ENCODE measurements around the gene RANBP9. TPM values are rescaled to one million over a fixed set of nuclear protein-coding genes. Genes with fewer than 3 reads are reported as not detected.

RANBP9 gene
- total and polyA plus RNA-seq, 2 experiments from 2014 or later = 12.1 to 31.8 TPM

DNA sequence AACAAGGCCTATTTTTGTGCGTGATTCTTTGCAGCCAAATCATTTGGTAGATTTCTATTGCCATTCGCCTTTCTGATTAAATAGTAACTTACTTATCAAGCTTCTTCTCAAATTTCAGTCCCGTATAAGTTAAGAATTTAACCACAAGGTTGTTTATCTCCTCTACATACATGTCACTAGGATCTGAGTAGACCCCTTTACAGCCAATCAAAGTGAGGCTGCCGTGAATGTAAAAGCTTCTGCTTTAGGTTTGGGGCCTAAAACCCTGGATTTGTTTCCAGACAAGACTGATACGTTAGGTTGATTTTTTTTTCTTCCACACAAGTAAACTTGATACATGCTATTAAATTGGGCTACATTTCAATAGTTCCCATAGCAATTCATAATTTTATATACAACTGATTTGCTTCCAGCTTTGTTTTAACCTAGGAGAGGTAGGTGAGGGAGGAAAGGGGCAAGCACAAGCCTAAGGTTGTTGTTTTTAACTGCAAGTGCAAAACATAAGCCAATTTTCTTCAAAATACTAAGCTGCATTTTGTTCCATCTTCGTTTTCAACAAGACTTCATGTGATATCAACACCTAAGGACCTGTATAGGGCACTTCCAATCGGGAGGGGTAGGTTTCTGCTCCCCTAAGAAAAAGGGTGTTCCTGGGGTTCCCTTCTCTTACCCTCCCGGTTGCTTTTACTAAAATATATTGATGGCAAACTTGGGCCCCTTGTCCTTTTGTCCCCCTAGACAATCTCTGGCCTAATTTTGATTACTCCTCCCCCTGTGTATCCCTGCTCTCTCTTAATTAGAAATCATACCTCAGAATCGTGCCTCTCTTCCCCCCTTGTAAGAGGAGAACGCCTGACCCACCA, 1.7 kb downstream of the RANBP9 start:
- Histone ChIP-seq H2AFZ (no peak overlapping the region), H3K4me2 (peak overlapping the region; percentile 84), H4K20me1 (replicated peaks; ENCODE audit: insufficient read depth) (peaks cover 14% of the 10 kb centered on the region), H3K4me3 (peak overlapping the region; percentile 89), H3F3A (replicated peaks; ENCODE audit: low read depth) (no peaks in the 10 kb centered on the region), H3K36me3 (ENCODE audit: insufficient read depth) (no peaks in the 10 kb centered on the region), H3K9me2 (ENCODE audit: insufficient read depth) (no peaks in the 10 kb centered on the region), H3K27ac (ENCODE audit: low read depth) (peak overlapping the region; percentile 82), H3K27me3 (ENCODE audit: insufficient read depth) (no peaks in the 10 kb centered on the region), H3K79me2 (replicated peaks; ENCODE audit: insufficient read depth) (peaks cover 59% of the 10 kb centered on the region), H3K4me1 (ENCODE audit: insufficient read depth) (peaks cover 22% of the 10 kb centered on the region)
- Mint-ChIP-seq H3K9me3 (no peaks in the 10 kb centered on the region; the same call in 1 of the 3 replicates), H3K36me3 (ENCODE audit: low read depth) (no peaks in the 10 kb centered on the region; the same call in 1 of the 3 replicates), H3K27me3 (ENCODE audit: insufficient read depth, low read depth, poor library complexity) (no peaks in the 10 kb centered on the region), H3K4me1 (peaks cover 30% of the 10 kb centered on the region), H3K27ac (peak overlapping the region; percentile 66; the same call in 1 of the 2 replicates), H3K4me3 (peak overlapping the region; percentile 91)
- ATAC-seq (no peak), DNase-seq (ENCODE audit: low spot score) (peak; percentile 30)
- no peak for TF ChIP-seq ZNF114 (CRISPR knock-in tag; IDR thresholded peaks at IDR 0.05)
- TF ChIP-seq, protein P1, sequence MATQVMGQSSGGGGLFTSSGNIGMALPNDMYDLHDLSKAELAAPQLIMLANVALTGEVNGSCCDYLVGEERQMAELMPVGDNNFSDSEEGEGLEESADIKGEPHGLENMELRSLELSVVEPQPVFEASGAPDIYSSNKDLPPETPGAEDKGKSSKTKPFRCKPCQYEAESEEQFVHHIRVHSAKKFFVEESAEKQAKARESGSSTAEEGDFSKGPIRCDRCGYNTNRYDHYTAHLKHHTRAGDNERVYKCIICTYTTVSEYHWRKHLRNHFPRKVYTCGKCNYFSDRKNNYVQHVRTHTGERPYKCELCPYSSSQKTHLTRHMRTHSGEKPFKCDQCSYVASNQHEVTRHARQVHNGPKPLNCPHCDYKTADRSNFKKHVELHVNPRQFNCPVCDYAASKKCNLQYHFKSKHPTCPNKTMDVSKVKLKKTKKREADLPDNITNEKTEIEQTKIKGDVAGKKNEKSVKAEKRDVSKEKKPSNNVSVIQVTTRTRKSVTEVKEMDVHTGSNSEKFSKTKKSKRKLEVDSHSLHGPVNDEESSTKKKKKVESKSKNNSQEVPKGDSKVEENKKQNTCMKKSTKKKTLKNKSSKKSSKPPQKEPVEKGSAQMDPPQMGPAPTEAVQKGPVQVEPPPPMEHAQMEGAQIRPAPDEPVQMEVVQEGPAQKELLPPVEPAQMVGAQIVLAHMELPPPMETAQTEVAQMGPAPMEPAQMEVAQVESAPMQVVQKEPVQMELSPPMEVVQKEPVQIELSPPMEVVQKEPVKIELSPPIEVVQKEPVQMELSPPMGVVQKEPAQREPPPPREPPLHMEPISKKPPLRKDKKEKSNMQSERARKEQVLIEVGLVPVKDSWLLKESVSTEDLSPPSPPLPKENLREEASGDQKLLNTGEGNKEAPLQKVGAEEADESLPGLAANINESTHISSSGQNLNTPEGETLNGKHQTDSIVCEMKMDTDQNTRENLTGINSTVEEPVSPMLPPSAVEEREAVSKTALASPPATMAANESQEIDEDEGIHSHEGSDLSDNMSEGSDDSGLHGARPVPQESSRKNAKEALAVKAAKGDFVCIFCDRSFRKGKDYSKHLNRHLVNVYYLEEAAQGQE (IDR thresholded peaks at IDR 0.05; ENCODE audit: unreplicated experiment) = no peak
- TF ChIP-seq, protein P2, sequence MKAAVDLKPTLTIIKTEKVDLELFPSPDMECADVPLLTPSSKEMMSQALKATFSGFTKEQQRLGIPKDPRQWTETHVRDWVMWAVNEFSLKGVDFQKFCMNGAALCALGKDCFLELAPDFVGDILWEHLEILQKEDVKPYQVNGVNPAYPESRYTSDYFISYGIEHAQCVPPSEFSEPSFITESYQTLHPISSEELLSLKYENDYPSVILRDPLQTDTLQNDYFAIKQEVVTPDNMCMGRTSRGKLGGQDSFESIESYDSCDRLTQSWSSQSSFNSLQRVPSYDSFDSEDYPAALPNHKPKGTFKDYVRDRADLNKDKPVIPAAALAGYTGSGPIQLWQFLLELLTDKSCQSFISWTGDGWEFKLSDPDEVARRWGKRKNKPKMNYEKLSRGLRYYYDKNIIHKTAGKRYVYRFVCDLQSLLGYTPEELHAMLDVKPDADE (IDR thresholded peaks at IDR 0.05) = no peak
- TF ChIP-seq, protein P3, sequence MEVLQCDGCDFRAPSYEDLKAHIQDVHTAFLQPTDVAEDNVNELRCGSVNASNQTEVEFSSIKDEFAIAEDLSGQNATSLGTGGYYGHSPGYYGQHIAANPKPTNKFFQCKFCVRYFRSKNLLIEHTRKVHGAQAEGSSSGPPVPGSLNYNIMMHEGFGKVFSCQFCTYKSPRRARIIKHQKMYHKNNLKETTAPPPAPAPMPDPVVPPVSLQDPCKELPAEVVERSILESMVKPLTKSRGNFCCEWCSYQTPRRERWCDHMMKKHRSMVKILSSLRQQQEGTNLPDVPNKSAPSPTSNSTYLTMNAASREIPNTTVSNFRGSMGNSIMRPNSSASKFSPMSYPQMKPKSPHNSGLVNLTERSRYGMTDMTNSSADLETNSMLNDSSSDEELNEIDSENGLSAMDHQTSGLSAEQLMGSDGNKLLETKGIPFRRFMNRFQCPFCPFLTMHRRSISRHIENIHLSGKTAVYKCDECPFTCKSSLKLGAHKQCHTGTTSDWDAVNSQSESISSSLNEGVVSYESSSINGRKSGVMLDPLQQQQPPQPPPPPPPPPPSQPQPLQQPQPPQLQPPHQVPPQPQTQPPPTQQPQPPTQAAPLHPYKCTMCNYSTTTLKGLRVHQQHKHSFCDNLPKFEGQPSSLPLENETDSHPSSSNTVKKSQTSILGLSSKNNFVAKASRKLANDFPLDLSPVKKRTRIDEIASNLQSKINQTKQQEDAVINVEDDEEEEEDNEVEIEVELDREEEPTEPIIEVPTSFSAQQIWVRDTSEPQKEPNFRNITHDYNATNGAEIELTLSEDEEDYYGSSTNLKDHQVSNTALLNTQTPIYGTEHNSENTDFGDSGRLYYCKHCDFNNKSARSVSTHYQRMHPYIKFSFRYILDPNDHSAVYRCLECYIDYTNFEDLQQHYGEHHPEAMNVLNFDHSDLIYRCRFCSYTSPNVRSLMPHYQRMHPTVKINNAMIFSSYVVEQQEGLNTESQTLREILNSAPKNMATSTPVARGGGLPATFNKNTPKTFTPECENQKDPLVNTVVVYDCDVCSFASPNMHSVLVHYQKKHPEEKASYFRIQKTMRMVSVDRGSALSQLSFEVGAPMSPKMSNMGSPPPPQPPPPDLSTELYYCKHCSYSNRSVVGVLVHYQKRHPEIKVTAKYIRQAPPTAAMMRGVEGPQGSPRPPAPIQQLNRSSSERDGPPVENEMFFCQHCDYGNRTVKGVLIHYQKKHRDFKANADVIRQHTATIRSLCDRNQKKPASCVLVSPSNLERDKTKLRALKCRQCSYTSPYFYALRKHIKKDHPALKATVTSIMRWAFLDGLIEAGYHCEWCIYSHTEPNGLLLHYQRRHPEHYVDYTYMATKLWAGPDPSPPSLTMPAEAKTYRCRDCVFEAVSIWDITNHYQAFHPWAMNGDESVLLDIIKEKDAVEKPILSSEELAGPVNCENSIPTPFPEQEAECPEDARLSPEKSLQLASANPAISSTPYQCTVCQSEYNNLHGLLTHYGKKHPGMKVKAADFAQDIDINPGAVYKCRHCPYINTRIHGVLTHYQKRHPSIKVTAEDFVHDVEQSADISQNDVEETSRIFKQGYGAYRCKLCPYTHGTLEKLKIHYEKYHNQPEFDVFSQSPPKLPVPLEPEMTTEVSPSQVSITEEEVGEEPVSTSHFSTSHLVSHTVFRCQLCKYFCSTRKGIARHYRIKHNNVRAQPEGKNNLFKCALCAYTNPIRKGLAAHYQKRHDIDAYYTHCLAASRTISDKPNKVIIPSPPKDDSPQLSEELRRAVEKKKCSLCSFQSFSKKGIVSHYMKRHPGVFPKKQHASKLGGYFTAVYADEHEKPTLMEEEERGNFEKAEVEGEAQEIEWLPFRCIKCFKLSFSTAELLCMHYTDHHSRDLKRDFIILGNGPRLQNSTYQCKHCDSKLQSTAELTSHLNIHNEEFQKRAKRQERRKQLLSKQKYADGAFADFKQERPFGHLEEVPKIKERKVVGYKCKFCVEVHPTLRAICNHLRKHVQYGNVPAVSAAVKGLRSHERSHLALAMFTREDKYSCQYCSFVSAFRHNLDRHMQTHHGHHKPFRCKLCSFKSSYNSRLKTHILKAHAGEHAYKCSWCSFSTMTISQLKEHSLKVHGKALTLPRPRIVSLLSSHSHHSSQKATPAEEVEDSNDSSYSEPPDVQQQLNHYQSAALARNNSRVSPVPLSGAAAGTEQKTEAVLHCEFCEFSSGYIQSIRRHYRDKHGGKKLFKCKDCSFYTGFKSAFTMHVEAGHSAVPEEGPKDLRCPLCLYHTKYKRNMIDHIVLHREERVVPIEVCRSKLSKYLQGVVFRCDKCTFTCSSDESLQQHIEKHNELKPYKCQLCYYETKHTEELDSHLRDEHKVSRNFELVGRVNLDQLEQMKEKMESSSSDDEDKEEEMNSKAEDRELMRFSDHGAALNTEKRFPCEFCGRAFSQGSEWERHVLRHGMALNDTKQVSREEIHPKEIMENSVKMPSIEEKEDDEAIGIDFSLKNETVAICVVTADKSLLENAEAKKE (CRISPR knock-in tag; IDR thresholded peaks at IDR 0.05) = no peak
- TF ChIP-seq EZH2 (IDR thresholded peaks at IDR 0.05; ENCODE audit: low read depth, unreplicated experiment) = no peak
- TF ChIP-seq JUNB (IDR thresholded peaks at IDR 0.05; ENCODE audit: unreplicated experiment) = no peak
- TF ChIP-seq EZH2phosphoT487 (IDR thresholded peaks at IDR 0.05; ENCODE audit: unreplicated experiment) = no peak
- no peak for TF ChIP-seq NANOG (IDR thresholded peaks at IDR 0.05; ENCODE audit: borderline replicate concordance)
- TF ChIP-seq, protein P4, sequence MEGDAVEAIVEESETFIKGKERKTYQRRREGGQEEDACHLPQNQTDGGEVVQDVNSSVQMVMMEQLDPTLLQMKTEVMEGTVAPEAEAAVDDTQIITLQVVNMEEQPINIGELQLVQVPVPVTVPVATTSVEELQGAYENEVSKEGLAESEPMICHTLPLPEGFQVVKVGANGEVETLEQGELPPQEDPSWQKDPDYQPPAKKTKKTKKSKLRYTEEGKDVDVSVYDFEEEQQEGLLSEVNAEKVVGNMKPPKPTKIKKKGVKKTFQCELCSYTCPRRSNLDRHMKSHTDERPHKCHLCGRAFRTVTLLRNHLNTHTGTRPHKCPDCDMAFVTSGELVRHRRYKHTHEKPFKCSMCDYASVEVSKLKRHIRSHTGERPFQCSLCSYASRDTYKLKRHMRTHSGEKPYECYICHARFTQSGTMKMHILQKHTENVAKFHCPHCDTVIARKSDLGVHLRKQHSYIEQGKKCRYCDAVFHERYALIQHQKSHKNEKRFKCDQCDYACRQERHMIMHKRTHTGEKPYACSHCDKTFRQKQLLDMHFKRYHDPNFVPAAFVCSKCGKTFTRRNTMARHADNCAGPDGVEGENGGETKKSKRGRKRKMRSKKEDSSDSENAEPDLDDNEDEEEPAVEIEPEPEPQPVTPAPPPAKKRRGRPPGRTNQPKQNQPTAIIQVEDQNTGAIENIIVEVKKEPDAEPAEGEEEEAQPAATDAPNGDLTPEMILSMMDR (conservative IDR thresholded peaks at IDR 0.05; ENCODE audit: low read depth in 2 of 2) = no peak
- no peak for TF ChIP-seq CREB1 (CRISPR knock-in tag; IDR thresholded peaks at IDR 0.05; ENCODE audit: low read depth)
